AG09309 (cell line): ENCODE measurements around the gene WWC2.
"Not testable (repeated sequence)": the region's sequence is repeated elsewhere in the genome, so short reads cannot be mapped to it uniquely, and the experiment has no call there.

Experiments used
- DNase-seq: peaks from one replicate; pipeline ENCODE4 v3.0.0-alpha.2; 2010; ENCODE audit warnings: low read depth
- H3K4me3 ChIP-seq: 2 replicates; pipeline ENCODE4 v1.5.1; 2011; ENCODE audit warnings: mild to moderate bottlenecking, low read depth, low read length, moderate library complexity; ENCODE audit not compliant: control insufficient read depth
- CTCF ChIP-seq: IDR thresholded peaks from 2 replicates; pipeline ENCODE4 v1.5.1; 2011; ENCODE audit warnings: mild to moderate bottlenecking, low read depth, low read length, inconsistent platforms; ENCODE audit not compliant: insufficient read depth, control insufficient read depth; ENCODE audit errors: missing control alignments

WWC2 gene

GRCh38 chr4:183320211-183321059, 221.4 kb downstream of the WWC2 start, which contains the start of gene CLDN22:
Gene CLDN22 (minus strand): TSS chr4:183320276. CDS start chr4:183320218, 58 bp downstream.
- TF ChIP-seq CTCF: no peak
- DNase-seq: no peak
- no peak within 1 kb of the TSS for H3K4me3 ChIP-seq

GRCh38 chr4:183321079-183321478, 222.0 kb downstream of the WWC2 start:
- TF ChIP-seq CTCF: no peak
- no peak overlapping the region for H3K4me3 ChIP-seq
- no peak for DNase-seq

- no peak for DNase-seq
- TF ChIP-seq CTCF: no peak
- H3K4me3 ChIP-seq: no peak overlapping the region
Measured at GRCh38 chr4:183321516-183321915, 222.5 kb downstream of the WWC2 start.

- H3K4me3 ChIP-seq: no peak within 1 kb of the TSS
- no peak for DNase-seq
- no peak for TF ChIP-seq CTCF
Measured at GRCh38 chr4:183322326-183322725, 223.3 kb downstream of the WWC2 start, which contains the start of gene CLDN24. Gene CLDN24 (minus strand): TSS chr4:183322426. CDS start chr4:183322426, 0 bp downstream.

- no peak for DNase-seq
- no peak overlapping the region for H3K4me3 ChIP-seq
- TF ChIP-seq CTCF: no peak
Measured at GRCh38 chr4:183323295-183323694, 224.2 kb downstream of the WWC2 start.

GRCh38 chr4:183324056-183324455, 225.0 kb downstream of the WWC2 start:
- not testable (repeated sequence) for DNase-seq, H3K4me3 ChIP-seq

GRCh38 chr4:183324619-183325018, 225.6 kb downstream of the WWC2 start:
- H3K4me3 ChIP-seq: no peak overlapping the region
- TF ChIP-seq CTCF: no peak
- DNase-seq: no peak

- H3K4me3 ChIP-seq, DNase-seq: not testable (repeated sequence)
Measured at GRCh38 chr4:183326387-183326786, 227.3 kb downstream of the WWC2 start.
